Psoas muscle (tissue), 8 donors: ENCODE data around the gene CCDC102B. TPM values are rescaled to one million over a fixed set of nuclear protein-coding genes. Genes with fewer than 3 reads are reported as not detected.

ENCODE experiments used
- ATAC-seq, 4 donors: fragments of 200-7000 bp; cut with Tn5 transposase; one replicate each; pipeline ENCODE4 v1.9.1; 2020; ENCODE audit warnings: moderate library complexity in 3 of 4, mild to moderate bottlenecking in 2 of 4
- DNase-seq, 2 donors: peaks; one replicate each; pipeline ENCODE4 v3.0.0-alpha.2; 2020
- H3K27ac ChIP-seq: fragments of 200-600 bp; one replicate; pipeline ENCODE4 v1.8.0; 2022
- H3K27me3 ChIP-seq, 3 donors: fragments of 200-600 bp in 1 of 3; one replicate each; pipeline versions ENCODE4 v1.6.1 to v1.8.0; 2013 to 2022; ENCODE audit warnings: low read length in 2 of 3, mild to moderate bottlenecking in 2 of 3, moderate library complexity in 1 of 3; ENCODE audit not compliant: insufficient read depth in 3 of 3
- H3K36me3 ChIP-seq, 2 donors: fragments of 200-600 bp in 1 of 2; one replicate each; pipeline versions ENCODE4 v1.6.1 to v1.8.0; 2013 to 2022; ENCODE audit warnings: low read depth in 1 of 2, mild to moderate bottlenecking in 1 of 2, moderate library complexity in 1 of 2; ENCODE audit not compliant: insufficient read depth in 1 of 2
- H3K4me1 ChIP-seq: fragments of 200-600 bp; one replicate; pipeline ENCODE4 v1.8.0; 2022
- H3K4me3 ChIP-seq: fragments of 200-600 bp; one replicate; pipeline ENCODE4 v1.8.0; 2022; ENCODE audit warnings: mild to moderate bottlenecking
- H3K9me3 ChIP-seq: fragments of 200-600 bp; one replicate; pipeline ENCODE4 v1.8.0; 2022
- CTCF ChIP-seq: fragments of 200-600 bp; IDR thresholded peaks from one replicate; pipeline ENCODE4 v1.8.0; 2022; ENCODE audit warnings: antibody characterized with exemption
- WGBS, 3 donors: extraction: QIAGEN DNeasy Blood & Tissue Kit; methylation state at CpG; one replicate each; pipeline versions ENCODE4 v1.1.6 to v1.1.7; 2013; 5-methylcytosine and 5-hydroxymethylcytosine counted together
- intact Hi-C, 2 donors: fragments of 100-400 bp; cut with DNase I; formaldehyde crosslinking; loops; one replicate each; pipeline versions ENCODE4 v1.11.0 to v1.14.2; 2022
- polyA plus RNA-seq, 3 donors: library from polyadenylated mRNA; stranded (reverse); fragments of 200-250 nt; gene quantifications; one replicate each; pipeline ENCODE4 v1.2.3, GENCODE V29; 2013
- total RNA-seq, 4 donors: library from RNA; stranded (reverse); fragmentation: NEBNext Ultra II Directional in 2 of 4; extraction: Animal tissue kit (Norgen Biotek cat#: 25700) in 2 of 4; gene quantifications; one replicate each; pipeline versions ENCODE4 v1.2.1 to v1.2.4, GENCODE V29; 2021 to 2023
- donor health status: healthy with polysubstance abuse.
- donor health status: DM: no; HTN: no; CAD: no; lungs with moderate emphysema.
- donor health status: Bipolar disorder and iron deficiency.
- donor health status: healthy.
- donor health status: DM: yes; HTN: yes; CAD: no.
- donor health status: DM: no; HTN: no; CAD: no.
- donor health status: DM: no; HTN: no; CAD: no.
- donor health status: DM: yes; HTN: yes; CAD: no.

CCDC102B gene
- total and polyA plus RNA-seq, 7 donors = 0.66 to 3.5 (median 1.5) TPM

DNA sequence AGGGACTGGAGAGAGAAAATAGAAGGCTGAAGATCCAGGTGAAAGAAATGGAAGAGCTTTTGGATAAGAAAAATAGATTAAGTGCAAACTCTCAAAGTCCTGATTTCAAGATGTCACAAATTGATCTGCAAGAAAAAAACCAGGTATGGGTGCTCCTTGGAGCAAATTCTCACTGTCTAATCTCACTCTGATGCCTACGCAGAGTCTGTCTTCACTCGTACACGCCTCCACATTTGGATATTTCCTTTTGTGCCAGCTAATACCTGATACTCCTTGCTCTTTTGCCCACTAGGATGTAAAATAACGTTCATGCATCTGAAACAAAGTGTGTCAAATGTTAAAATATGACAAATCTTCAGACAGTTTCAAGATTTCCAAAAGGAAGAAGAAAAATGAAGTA lies 99.4 kb downstream of the CCDC102B start:
- Histone ChIP-seq H3K9me3 (no peaks in the 10 kb centered on the region), H3K4me3 (no peak overlapping the region), H3K27ac (no peak overlapping the region), H3K4me1 (no peaks in the 10 kb centered on the region), H3K27me3 (no peaks in the 10 kb centered on the region), H3K36me3 (no peaks in the 10 kb centered on the region)
- ATAC-seq (no peak), DNase-seq (no peak)
- no peak for TF ChIP-seq CTCF
- 72 to 77% (median 72%) methylated on average over 4 of the region's 4 CpGs for WGBS, 3 donors
- intact Hi-C loops = no loop called here

- Histone ChIP-seq H3K4me1 (no peaks in the 10 kb centered on the region), H3K36me3 (no peaks in the 10 kb centered on the region), H3K27ac (no peak overlapping the region), H3K9me3 (no peaks in the 10 kb centered on the region), H3K4me3 (no peak overlapping the region), H3K27me3 (no peaks in the 10 kb centered on the region)
- DNase-seq = no peak
- no peak for ATAC-seq
- no peak for TF ChIP-seq CTCF
- intact Hi-C loops = no loop called here
These were observed 111.7 kb downstream of the CCDC102B start for GRCh38 chr18:68909579-68909978.

DNA sequence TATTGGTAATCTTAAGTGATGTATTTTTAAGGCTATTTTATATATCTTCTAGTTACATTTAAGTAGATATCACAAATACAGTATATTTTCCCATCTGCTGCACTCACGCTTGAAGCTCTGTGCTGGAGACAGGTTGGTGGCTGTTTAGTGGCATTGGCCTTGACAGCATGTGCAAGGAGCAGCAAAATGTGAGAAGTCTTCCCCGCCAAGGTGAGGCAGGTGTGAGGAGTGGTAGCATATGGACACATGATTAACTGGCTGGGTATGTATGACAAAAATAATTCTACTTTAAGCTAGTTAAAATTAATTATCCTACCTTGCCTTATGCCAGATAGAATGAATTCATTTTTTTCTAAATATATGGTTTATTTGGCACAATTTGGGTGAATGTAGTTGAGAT lies 117.2 kb downstream of the CCDC102B start:
- Histone ChIP-seq H3K36me3 (no peaks in the 10 kb centered on the region), H3K4me3 (no peak overlapping the region), H3K4me1 (no peaks in the 10 kb centered on the region), H3K9me3 (no peaks in the 10 kb centered on the region), H3K27me3 (no peaks in the 10 kb centered on the region), H3K27ac (no peak overlapping the region)
- WGBS, 3 donors = 88 to 96% (median 96%) methylated on average over 2 of the region's 2 CpGs
- TF ChIP-seq CTCF = no peak
- ATAC-seq = no peak
- intact Hi-C loops = no loop called here
- DNase-seq = no peak

DNA sequence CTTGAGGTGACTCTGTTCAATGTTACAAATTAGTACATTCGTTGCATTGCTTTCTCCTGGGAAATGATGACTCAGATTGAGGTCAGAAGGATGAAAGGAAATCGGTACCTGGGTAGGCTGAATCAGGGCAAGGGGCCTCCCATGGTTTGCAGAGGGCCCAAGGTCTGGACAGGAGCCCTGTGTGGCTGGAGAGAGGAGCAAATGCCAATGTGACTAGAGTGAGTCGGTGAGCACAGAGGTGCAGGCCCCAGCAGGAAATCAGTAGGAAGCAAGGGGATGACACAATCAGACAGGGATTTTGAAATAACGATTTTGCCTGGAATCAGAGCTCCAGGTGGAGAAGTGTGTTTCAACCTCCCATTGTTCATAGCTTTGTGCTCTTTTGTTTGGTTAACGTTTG lies 118.9 kb downstream of the CCDC102B start:
- intact Hi-C loops = no loop called here
- Histone ChIP-seq H3K27ac (no peak overlapping the region), H3K36me3 (no peaks in the 10 kb centered on the region), H3K4me3 (no peak overlapping the region), H3K27me3 (no peaks in the 10 kb centered on the region), H3K9me3 (no peaks in the 10 kb centered on the region), H3K4me1 (no peaks in the 10 kb centered on the region)
- no peak for DNase-seq
- ATAC-seq = no peak
- no peak for TF ChIP-seq CTCF
- WGBS, 3 donors = 68 to 76% (median 70%) methylated on average over 5 of the region's 5 CpGs

DNA sequence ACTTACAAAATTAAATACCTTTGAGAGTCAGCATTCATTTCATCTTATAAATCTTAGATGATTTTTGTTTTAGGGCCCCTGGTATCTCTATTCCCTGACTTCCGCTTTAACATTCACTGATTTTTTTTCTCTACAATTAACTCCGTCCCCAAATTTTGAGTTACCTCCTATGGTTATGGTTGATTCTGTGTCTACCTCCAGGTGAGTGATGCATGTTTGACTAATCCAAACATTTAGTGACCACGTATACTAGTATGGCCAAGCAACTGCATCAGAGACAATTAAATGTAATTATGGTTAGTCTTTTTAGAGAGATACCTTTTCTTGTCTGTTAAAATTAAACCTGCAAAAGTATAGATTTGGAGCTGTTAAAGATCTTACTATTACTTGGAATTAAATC lies 120.3 kb downstream of the CCDC102B start:
- DNase-seq = no peak
- H3K27me3 ChIP-seq = no peaks in the 10 kb centered on the region
- TF ChIP-seq CTCF = no peak
- H3K36me3 ChIP-seq = no peaks in the 10 kb centered on the region
- WGBS, 3 donors = 92 to 96% (median 94%) methylated on average over 3 of the region's 3 CpGs
- no peaks in the 10 kb centered on the region for H3K4me1 ChIP-seq
- no peak for ATAC-seq
- H3K9me3 ChIP-seq = no peaks in the 10 kb centered on the region
- no peak overlapping the region for H3K27ac ChIP-seq
- no peak overlapping the region for H3K4me3 ChIP-seq
- intact Hi-C loops = no loop called here
